Vagina (tissue), 2 donors: ENCODE measurements around the gene ZNF160.

ENCODE experiments used
- CTCF ChIP-seq, 3 experiments: fragments of 450-650 bp in 2 of 3; fragments of 200-600 bp in 1 of 3; sonication (generic) in 1 of 3; IDR thresholded peaks; one replicate each; pipeline ENCODE4 v1.5.1; 2017 to 2019; ENCODE audit warnings: antibody characterized with exemption in 3 of 3, mild to moderate bottlenecking in 2 of 3, moderate library complexity in 2 of 3
- POLR2A ChIP-seq, 2 donors: fragments of 450-650 bp; IDR thresholded peaks; one replicate each; pipeline ENCODE4 v1.6.1; 2017; ENCODE audit warnings: antibody characterized with exemption in 2 of 2, mild to moderate bottlenecking in 2 of 2, moderate library complexity in 2 of 2
- POLR2AphosphoS5 ChIP-seq, 2 donors: sonication (generic); formaldehyde crosslinking; IDR thresholded peaks; one replicate each; pipeline ENCODE4 v1.9.0; 2017; ENCODE audit warnings: antibody characterized with exemption in 2 of 2, mild to moderate bottlenecking in 2 of 2, low read depth in 1 of 2; ENCODE audit not compliant: insufficient read depth in 1 of 2

- TF ChIP-seq POLR2A (IDR thresholded peaks at IDR 0.05) (no peak), POLR2AphosphoS5 (IDR thresholded peaks at IDR 0.05; ENCODE audit: insufficient read depth in 1 of 2, low read depth in 1 of 2) (no peak), CTCF (IDR thresholded peaks at IDR 0.05) (no peak)
Measured at GRCh38 chr19:53130506-53130905, 27.3 kb upstream of the ZNF160 start.
